SH-SY5Y (cell line): Measurements from ENCODE around the gene GALNT15.

Source experiments
- GATA2 ChIP-seq: IDR thresholded peaks from 2 replicates; pipeline ENCODE4 v1.6.1; 2011; ENCODE audit warnings: mild to moderate bottlenecking, low read depth, low read length
- GATA3 ChIP-seq: IDR thresholded peaks from 2 replicates; pipeline ENCODE4 v1.6.1; 2011; ENCODE audit warnings: low read depth, mild to moderate bottlenecking, low read length, moderate library complexity

- no peak for TF ChIP-seq GATA3
- TF ChIP-seq GATA2: no peak
Observed at GRCh38 chr3:16178628-16178988, 4.1 kb downstream of the GALNT15 start.
